Kidney (tissue), 14 donors: ENCODE data around the gene KRTAP12-3. TPM values are rescaled to one million over a fixed set of nuclear protein-coding genes. Genes with fewer than 3 reads are reported as not detected.

Source experiments
- DNase-seq, 5 donors: peaks; one replicate each; pipeline ENCODE4 v3.0.0-alpha.2; 2013 to 2020
- FAIRE-seq: peaks from 2 replicates; lab custom pipeline; 2012; peaks lifted over from hg19 to GRCh38; lab: Jason Lieb, UNC
- H3K27ac ChIP-seq, 2 donors: one replicate each; pipeline ENCODE4 v1.7.0; 2013; ENCODE audit warnings: low read depth in 2 of 2, low read length in 2 of 2, inconsistent platforms in 1 of 2
- H3K27me3 ChIP-seq: one replicate; pipeline ENCODE4 v1.7.1; 2013; ENCODE audit warnings: low read length, inconsistent platforms; ENCODE audit not compliant: control insufficient read depth, insufficient read depth
- H3K36me3 ChIP-seq, 3 donors: one replicate each; pipeline versions ENCODE4 v1.7.0 to v1.7.1; 2013; ENCODE audit warnings: low read length in 3 of 3, control low read depth in 1 of 3, inconsistent platforms in 1 of 3; ENCODE audit not compliant: insufficient read depth in 3 of 3, control insufficient read depth in 2 of 3
- H3K4me1 ChIP-seq, 3 donors: one replicate each; pipeline versions ENCODE4 v1.7.0 to v1.7.1; 2013; ENCODE audit warnings: low read length in 3 of 3, inconsistent platforms in 1 of 3, low read depth in 1 of 3; ENCODE audit not compliant: control insufficient read depth in 2 of 3, insufficient read depth in 2 of 3
- H3K4me3 ChIP-seq, 3 donors: one replicate each; pipeline versions ENCODE4 v1.7.0 to v1.8.1; 2013; ENCODE audit warnings: low read length in 3 of 3, control low read depth in 1 of 3, inconsistent platforms in 1 of 3
- H3K9ac ChIP-seq, 3 donors: one replicate each; pipeline versions ENCODE4 v1.7.0 to v1.7.1; 2013; ENCODE audit warnings: low read length in 3 of 3, control low read depth in 1 of 3, inconsistent platforms in 1 of 3
- H3K9me3 ChIP-seq, 3 donors: one replicate each; pipeline versions ENCODE4 v1.7.0 to v1.7.1; 2013; ENCODE audit warnings: low read length in 3 of 3, control low read depth in 1 of 3, inconsistent platforms in 1 of 3; ENCODE audit not compliant: control insufficient read depth in 2 of 3, insufficient read depth in 1 of 3
- intact Hi-C: fragments of 100-400 bp; cut with DNase I; formaldehyde crosslinking; loops from one replicate; pipeline ENCODE4 v1.11.1; 2022
- polyA plus RNA-seq: library from polyadenylated mRNA; stranded (reverse); fragments of 350-450 nt; fragmentation: Illumina TruSeq; extraction: RNeasy Lipid Tissue Mini Kit (QIAGEN cat#74804); gene quantifications from one replicate; pipeline ENCODE4 v1.2.3, GENCODE V29; 2014; ENCODE audit warnings: low read depth, low replicate concordance; ENCODE audit not compliant: insufficient read depth
- total RNA-seq: library from RNA; stranded (reverse); fragmentation: NEBNext Ultra II Directional; extraction: Animal tissue kit (Norgen Biotek cat#: 25700); gene quantifications from one replicate; pipeline ENCODE4 v1.2.1, GENCODE V29; 2021
- TF ChIP-seq, protein P1 (sequence below): IDR thresholded peaks from 3 replicates; pipeline ENCODE4 v1.5.1; 2012; ENCODE audit warnings: mild to moderate bottlenecking, moderate library complexity, borderline replicate concordance; ENCODE audit not compliant: insufficient read depth; ENCODE audit errors: extremely low read depth
- donor health status: control.
- donor health status: control.
- donor health status: control.
- donor health status: control.
- donor health status: control.
- donor health status: DM: yes; HTN: yes; CAD: no.
- donor health status: Normal renal cell carcinoma (clear cell type).

The KRTAP12-3 gene
- total and polyA plus RNA-seq, 2 donors from 2014 or later, result not detected

DNA sequence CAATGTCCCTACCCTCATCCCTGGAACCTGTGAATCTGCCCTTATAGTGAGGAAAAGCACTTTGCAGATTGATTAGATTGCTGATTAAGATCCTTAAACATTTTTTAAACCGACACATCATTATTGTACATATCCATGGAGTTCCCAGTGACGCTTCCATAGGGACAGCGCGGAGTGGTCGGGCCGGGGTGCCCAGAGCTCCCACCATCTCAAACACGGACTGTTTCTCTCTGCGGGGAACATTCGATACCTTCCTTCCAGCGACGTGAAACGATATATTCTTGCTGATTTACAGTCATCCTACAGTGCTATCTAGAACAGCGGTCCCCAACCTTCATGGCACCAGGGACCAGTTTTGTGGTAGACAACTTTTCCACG, 43.3 kb downstream of the KRTAP12-3 start:
- Histone ChIP-seq H3K9ac (no peak overlapping the region), H3K4me3 (no peak overlapping the region), H3K27ac (no peak overlapping the region), H3K9me3 (no peaks in the 10 kb centered on the region), H3K4me1 (no peaks in the 10 kb centered on the region), H3K27me3 (peaks cover 11% of the 10 kb centered on the region), H3K36me3 (no peaks in the 10 kb centered on the region)
- DNase-seq (peak in 1 of 5 donors; percentile 6), FAIRE-seq (no peak)
- intact Hi-C loops, result no loop called here
- TF ChIP-seq, protein P1, sequence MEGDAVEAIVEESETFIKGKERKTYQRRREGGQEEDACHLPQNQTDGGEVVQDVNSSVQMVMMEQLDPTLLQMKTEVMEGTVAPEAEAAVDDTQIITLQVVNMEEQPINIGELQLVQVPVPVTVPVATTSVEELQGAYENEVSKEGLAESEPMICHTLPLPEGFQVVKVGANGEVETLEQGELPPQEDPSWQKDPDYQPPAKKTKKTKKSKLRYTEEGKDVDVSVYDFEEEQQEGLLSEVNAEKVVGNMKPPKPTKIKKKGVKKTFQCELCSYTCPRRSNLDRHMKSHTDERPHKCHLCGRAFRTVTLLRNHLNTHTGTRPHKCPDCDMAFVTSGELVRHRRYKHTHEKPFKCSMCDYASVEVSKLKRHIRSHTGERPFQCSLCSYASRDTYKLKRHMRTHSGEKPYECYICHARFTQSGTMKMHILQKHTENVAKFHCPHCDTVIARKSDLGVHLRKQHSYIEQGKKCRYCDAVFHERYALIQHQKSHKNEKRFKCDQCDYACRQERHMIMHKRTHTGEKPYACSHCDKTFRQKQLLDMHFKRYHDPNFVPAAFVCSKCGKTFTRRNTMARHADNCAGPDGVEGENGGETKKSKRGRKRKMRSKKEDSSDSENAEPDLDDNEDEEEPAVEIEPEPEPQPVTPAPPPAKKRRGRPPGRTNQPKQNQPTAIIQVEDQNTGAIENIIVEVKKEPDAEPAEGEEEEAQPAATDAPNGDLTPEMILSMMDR, result no peak

DNA sequence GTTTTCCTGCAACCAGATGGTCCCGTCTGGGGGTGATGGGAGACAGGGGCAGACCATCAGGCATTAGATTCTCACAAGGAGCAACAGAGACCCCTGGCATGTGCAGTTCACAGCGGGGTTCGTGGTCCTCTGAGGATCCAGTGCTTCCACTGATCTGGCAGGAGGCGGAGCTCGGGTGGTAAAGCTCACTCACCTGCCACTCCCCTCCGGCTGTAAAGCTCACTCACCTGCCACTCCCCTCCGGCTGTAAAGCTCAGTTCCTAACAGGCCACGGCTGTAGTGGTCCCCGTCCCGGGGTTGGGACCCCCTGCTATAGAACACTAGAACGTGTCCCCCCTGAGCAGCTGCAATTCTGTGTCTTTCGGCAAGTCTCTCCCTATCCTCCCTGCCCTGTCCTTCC, 43.8 kb downstream of the KRTAP12-3 start:
- Histone ChIP-seq H3K4me1 (no peaks in the 10 kb centered on the region), H3K9ac (no peak overlapping the region), H3K4me3 (no peak overlapping the region), H3K36me3 (no peaks in the 10 kb centered on the region), H3K9me3 (no peaks in the 10 kb centered on the region), H3K27me3 (peaks cover 15% of the 10 kb centered on the region), H3K27ac (no peak overlapping the region)
- DNase-seq (no peak), FAIRE-seq (no peak)
- intact Hi-C loops, result no loop called here
- TF ChIP-seq, protein P1, result no peak

DNA sequence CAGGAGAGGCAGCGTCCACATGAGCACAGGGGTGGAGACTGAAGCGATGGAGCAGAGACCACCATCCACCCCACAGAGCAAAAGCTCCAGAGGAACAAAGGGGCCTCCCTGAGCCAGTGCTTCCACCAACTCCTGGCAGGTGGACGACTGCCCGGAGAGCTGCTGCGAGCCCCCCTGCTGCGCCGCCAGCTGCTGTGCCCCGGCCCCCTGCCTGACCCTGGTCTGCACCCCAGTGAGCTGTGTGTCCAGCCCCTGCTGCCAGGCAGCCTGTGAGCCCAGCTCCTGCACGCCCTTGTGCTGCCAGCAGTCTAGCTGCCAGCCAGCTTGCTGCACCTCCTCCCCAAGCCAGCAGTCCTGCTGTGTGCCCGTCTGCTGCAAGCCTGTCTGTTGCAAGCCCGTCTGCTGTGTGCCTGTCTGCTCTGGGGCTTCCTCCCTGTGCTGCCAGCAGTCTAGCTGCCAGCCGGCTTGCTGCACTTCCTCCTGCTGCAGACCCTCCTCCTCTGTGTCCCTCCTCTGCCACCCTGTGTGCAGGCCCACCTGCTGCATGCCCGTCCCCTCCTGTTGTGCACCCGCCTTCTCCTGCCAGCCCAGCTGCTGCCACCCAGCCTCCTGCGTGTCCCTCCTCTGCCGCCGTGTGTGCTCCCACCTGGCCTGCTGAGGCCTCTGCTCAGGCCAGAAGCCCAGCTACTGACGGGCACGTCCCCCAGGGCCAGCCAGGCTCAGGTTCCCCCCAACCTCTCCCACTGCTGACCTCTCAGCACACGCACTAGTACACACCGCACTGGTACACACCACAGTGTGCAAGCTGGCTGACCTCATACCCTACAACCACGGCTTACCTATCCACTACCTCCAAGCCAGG, 44.6 kb downstream of the KRTAP12-3 start:
- no peak overlapping the region for H3K4me3 ChIP-seq
- H3K4me1 ChIP-seq, result no peaks in the 10 kb centered on the region
- no peaks in the 10 kb centered on the region for H3K9me3 ChIP-seq
- no peak for DNase-seq
- H3K27me3 ChIP-seq, result peaks cover 15% of the 10 kb centered on the region
- TF ChIP-seq, protein P1, result no peak
- H3K36me3 ChIP-seq, result no peaks in the 10 kb centered on the region
- H3K9ac ChIP-seq, result no peak overlapping the region
- intact Hi-C loops, result no loop called here
- no peak overlapping the region for H3K27ac ChIP-seq
- no peak for FAIRE-seq
